ENCODE data around the gene C1orf56.

C1orf56 gene

GRCh38 chr1:151026460-151026859, 21.1 kb upstream of the C1orf56 start:
- DNase-seq = no peak

- DNase-seq = no peak
Measured at GRCh38 chr1:151032164-151032563, 15.4 kb upstream of the C1orf56 start.

GRCh38 chr1:151035167-151035566, 12.4 kb upstream of the C1orf56 start:
- no peak for DNase-seq

- DNase-seq = no peak
Measured at GRCh38 chr1:151036356-151036755, 11.2 kb upstream of the C1orf56 start, which contains the start of gene BNIPL. BNIPL (plus strand) TSS chr1:151036586; CDS start chr1:151036726, 140 bp downstream.

- DNase-seq = no peak
Measured at GRCh38 chr1:151037032-151037431, 10.5 kb upstream of the C1orf56 start.

- no peak for DNase-seq
Measured at GRCh38 chr1:151039521-151039920, 8.0 kb upstream of the C1orf56 start.

- no peak for DNase-seq
Measured at GRCh38 chr1:151043163-151043562, 4.4 kb upstream of the C1orf56 start.

- no peak for DNase-seq
Measured at GRCh38 chr1:151047925-151048644, 534 bp downstream of the C1orf56 start.

GRCh38 chr1:151048645-151049032, 1.1 kb downstream of the C1orf56 start:
- DNase-seq = no peak

- DNase-seq = no peak
Measured at GRCh38 chr1:151049458-151049857, 1.9 kb downstream of the C1orf56 start.

- DNase-seq = no peak
Measured at GRCh38 chr1:151050051-151050688, 2.6 kb downstream of the C1orf56 start.

GRCh38 chr1:151051356-151052009, 3.9 kb downstream of the C1orf56 start:
- DNase-seq = no peak

- no peak for DNase-seq
Measured at GRCh38 chr1:151054971-151055547, 7.5 kb downstream of the C1orf56 start.

- DNase-seq = no peak
Measured at GRCh38 chr1:151055581-151055980, 8.0 kb downstream of the C1orf56 start.

GRCh38 chr1:151056149-151056548, 8.6 kb downstream of the C1orf56 start:
- no peak for DNase-seq

GRCh38 chr1:151058692-151059091, 11.1 kb downstream of the C1orf56 start:
- no peak for DNase-seq

- DNase-seq = peak; percentile 67
Measured at GRCh38 chr1:151059109-151060006, 11.8 kb downstream of the C1orf56 start, which contains the start of gene CDC42SE1. CDC42SE1 (minus strand) TSS chr1:151059622; CDS start chr1:151055730, 3,892 bp downstream.

- peak; percentile 82 for DNase-seq
Measured at GRCh38 chr1:151060007-151060656, 12.6 kb downstream of the C1orf56 start, which contains the start of gene MLLT11. MLLT11 (plus strand) TSS chr1:151060397; CDS start chr1:151067225, 6,828 bp downstream.

GRCh38 chr1:151060657-151061421, 13.3 kb downstream of the C1orf56 start:
- no peak for DNase-seq

GRCh38 chr1:151061704-151062103, 14.2 kb downstream of the C1orf56 start:
- DNase-seq = no peak
